G401.6 (cell line): ENCODE data around the gene C1QTNF5.
"Not testable (repeated sequence)": the region's sequence is repeated elsewhere in the genome, so short reads cannot be mapped to it uniquely, and the experiment has no call there.

Source experiments
- FAIRE-seq: peaks from 2 replicates; lab custom pipeline; 2012; peaks lifted over from hg19 to GRCh38; lab: Jason Lieb, UNC

C1QTNF5 gene, protein sequence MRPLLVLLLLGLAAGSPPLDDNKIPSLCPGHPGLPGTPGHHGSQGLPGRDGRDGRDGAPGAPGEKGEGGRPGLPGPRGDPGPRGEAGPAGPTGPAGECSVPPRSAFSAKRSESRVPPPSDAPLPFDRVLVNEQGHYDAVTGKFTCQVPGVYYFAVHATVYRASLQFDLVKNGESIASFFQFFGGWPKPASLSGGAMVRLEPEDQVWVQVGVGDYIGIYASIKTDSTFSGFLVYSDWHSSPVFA

DNA sequence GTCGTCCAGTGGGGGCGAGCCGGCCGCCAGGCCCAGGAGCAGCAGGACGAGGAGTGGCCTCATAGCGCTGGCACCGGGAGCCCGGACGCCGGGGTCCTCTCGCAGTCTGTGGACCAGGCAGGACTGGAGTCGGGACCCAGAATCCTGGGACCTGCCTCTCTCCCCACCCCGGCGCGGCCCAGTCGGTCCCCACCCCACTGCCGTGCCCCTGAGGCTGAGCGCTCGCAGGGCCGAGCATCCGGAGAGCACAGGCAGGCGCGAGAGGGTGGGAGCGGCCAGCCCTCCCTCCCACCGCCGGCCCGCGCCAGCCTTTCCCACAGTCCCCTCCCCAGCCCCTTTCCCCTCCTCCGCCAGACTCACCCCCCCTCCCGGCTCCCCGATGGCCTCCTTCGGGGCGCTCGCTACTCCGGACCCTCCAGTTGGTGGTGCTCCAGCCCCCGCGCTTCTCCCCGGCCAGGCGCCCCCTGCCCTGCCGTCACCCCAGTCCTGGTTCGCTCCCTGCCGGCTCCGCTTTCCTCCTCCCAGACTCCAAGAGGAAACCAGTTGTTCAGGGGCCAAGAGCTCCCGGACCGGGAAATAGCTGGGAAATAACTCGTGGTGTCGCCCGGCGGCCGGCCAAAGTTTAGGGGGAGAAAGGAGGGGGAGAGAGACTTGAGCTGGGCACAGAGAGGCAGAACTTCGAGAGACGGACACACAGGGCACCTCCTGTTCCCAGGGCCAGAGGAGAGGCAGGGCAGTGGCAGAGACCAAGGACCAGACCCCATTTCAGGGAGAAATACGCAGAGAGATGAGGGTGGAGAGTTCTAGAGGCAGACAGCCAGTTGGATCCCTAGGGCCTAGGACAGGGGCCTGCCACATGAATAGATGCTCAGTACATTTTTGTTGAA, at the start of gene C1QTNF5:
Gene C1QTNF5, minus strand, starts transcription at position 549 of the 887 bp plus-strand sequence. Its CDS starts 486 bp downstream, at position 63.
- FAIRE-seq: no peak

DNA sequence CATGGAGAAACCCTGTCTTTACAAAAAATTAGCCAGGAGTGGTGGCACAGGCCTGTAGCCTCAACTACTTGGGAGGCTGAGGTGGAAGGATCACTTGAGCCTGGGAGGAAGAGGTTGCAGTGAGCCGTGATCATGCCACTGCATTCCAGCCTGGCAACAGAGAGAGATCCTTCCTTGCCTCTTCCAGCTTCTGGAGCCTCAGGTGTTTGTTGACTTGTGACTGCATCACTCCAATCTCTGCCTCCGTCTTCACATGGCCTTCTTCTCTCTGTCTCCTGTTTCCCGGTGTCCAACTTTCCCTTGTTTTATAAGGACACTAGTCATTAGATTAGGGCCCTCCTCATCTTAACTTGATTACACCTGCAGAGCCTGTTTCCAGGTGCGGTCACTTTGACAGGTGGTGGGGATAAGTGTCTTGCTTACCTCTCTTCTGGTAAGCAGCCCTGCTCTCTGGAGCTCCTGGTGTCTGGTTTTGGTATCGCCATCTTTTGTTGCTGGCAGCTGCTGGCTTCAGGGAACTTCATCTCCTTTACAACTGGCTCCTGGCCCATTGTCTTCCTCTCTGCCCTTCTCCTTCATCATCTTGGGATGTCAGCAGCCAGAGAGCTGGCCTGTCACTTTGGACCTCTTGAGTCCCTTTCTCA, 49.0 kb upstream of the C1QTNF5 start:
- FAIRE-seq: no peak

DNA sequence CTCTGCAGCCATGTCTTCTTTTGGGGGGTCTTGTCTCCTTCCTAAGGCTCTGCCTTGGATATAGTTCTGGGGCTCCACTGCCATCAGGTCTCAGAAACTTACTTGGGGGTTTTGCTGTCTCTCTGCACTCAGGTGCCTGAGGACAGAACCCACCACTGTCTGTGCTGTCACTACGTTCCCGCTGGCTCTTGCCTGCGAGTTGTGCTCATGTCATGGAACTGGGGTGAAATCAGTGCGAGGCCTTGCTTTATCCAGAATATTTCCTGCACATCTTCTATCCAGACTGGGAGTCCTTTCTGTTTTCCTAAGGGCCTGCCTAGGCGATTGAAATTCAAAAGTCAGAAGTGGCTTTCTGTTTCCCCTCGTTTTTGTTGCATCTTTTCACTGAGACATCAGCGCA, 47.4 kb upstream of the C1QTNF5 start:
- no peak for FAIRE-seq

DNA sequence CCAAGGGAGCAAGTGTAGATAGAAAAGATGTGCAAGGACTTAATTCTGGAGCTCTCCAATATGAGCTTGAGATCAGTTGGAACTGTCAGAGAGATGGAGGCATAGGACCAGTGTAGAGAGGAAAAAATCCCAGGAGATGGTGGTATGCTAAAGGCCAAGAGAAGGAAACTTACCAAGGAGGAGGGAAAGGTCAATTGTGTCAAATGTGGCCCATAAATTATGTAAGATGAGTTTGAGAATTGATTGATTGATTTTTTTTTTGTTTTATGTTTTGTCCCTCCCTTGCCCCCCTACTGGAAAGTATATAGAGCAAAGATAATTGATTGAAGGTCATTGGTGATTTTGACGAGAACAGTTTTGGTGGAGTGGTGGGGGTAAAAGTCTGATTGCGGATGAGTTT, 43.6 kb upstream of the C1QTNF5 start:
- no peak for FAIRE-seq

DNA sequence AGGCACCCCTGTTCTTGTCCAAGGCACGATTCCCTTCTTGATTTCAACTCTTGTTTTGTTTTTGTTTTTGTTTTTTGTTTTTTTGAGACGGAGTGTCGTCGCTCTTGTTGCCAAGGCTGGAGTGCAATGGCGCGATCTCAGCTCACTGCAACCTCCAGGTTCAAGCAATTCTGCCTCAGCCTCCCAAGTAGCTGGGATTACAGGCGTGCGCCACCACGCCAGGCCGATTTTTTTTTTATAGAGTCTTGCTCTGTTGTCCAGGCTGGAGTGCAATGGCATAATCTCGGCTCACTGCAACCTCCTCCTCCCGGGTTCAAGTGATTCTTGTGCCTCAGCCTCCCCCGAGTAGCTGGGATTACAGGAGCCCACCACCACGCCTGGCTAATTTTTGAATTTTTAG, 41.8 kb upstream of the C1QTNF5 start:
- not testable (repeated sequence) for FAIRE-seq

DNA sequence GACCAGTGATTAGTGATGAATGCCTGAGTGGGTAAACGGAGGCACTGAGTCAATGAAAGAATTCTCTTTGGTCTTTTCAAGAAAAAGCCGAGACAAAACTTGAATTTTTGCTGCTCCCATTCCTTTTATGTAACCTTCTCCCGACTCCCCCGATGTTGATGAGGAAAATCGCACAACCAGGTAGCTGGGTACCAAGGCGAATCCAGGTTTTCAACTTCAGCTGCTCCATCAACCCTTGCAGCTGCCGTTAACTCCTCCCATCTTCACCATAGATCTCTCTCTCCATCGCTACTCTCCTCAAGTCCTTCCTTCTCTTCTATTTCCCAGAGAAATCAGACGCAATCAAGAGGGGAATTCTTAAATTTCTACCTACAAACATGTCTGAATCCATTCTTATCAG, 41.4 kb upstream of the C1QTNF5 start:
- no peak for FAIRE-seq

DNA sequence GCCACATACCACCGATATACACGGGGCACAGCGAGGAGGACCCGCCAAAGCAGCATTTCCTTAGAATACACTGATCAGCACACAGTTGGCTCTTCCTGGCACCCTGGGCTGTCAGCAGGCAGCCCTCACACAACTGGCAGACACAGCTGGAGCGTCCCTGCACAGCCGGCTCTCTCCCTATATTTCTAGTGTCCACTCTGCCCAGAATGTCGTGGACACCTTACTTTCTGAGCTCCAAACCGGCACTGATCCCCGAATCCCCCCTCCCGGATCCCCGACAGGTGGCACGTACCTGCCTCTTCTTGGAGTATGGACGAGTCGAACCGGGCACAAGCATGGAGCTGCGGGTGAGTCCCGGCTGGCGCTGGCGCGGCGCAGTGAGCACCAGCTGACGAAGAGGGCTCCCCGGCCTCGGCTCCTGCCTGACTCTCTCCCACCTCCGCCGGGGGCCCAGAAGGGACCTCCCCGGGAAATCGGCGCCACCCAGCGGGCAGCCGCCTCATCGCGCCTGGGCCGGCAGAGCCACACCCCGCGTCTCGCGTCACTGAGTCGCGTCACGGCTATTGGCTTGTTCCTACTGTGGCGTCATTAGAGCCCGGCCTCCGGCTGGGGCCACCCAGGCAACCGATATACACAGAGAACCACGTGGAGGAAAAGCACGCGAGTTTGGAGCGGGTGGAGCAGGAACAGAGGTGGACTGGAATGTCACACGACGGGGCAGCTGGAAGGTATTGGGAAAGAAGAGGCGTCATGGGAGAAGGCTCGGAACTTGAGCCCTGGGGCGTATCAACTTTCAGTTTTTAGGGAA, 40.7 kb upstream of the C1QTNF5 start, which contains the start of gene USP2:
Gene USP2, minus strand, starts transcription at position 510 of the 808 bp plus-strand sequence. CDS start 8,210 bp downstream, outside the sequence.
- peak; percentile 95 for FAIRE-seq

DNA sequence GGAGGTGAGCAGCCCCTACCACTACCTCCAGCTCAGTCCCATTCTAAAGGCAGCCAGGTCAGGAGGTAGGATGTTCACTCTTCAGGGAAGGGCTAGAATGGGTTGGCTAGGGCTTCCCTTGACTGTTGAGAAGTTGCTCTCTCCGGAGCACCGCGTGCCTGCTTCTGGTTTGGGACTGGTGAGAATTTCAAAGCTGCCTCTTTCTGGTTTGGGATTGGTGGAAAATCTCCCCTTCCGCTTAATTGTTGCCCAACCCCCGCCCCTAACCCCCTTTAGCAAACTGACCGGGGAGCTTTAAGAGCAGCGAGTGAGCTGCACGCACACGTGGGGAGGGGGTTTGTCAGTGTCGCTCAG, 40.1 kb upstream of the C1QTNF5 start:
- peak; percentile 77 for FAIRE-seq

DNA sequence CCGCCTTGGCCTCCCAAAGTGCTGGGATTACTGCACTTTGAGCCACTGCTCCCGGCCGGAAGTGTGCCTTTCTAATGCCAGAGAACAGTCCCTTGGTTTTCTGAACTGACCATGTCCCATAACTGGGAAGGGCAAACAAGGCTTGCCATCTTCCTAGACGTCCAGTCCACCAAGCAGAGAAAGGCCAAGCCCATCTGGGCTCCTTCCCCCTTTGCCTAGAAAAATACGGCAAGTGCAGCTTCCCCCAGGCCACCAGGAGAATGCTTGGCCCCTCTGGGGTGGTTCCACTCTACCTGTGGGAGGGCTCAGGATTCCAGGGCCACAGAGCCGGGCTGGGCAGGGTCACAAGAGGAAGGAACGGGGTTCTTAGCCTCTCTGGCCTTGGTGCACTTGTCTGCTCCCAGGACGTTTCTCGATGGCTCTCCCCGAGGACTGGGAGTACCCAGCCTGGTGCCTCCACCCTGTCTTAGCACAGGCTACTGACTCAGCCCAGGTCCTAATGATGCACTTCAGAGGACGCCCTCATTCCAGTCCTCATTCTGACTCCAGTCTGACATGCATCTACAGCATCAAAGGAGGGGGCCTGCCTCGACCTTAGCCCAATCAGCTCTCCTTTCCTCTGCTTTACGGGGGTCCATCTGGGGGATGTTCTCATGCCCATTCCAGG, 39.6 kb upstream of the C1QTNF5 start:
- FAIRE-seq: no peak

DNA sequence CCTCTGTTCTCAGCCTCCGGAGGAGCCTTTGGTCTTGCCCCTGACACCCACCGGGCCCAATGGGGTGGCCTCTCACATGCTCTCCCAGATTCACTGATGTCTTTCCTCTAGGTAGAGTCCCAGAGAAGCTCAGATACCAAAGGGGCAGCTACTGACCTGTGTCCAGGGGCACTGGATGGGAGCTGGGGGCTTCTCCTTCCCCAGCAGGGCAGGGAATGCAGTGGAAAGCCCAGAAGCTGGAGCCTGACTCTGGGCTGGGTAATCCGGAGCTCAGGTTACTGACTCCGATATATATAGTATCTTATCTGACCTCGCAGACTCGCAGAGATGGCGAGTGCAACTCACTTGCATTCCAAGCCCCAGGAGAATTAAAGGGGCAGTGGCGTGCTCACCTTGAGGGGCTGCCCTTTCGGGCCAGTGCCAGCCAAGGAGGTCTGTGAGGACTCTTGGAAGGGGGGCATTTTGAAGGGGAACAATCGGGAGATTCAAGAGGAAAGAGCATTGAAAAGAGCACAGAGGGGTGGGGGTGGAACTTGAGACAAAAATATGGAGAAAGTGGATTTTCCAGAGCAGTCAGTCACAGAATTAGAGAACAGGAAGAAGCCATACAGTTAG, 38.3 kb upstream of the C1QTNF5 start:
- no peak for FAIRE-seq

DNA sequence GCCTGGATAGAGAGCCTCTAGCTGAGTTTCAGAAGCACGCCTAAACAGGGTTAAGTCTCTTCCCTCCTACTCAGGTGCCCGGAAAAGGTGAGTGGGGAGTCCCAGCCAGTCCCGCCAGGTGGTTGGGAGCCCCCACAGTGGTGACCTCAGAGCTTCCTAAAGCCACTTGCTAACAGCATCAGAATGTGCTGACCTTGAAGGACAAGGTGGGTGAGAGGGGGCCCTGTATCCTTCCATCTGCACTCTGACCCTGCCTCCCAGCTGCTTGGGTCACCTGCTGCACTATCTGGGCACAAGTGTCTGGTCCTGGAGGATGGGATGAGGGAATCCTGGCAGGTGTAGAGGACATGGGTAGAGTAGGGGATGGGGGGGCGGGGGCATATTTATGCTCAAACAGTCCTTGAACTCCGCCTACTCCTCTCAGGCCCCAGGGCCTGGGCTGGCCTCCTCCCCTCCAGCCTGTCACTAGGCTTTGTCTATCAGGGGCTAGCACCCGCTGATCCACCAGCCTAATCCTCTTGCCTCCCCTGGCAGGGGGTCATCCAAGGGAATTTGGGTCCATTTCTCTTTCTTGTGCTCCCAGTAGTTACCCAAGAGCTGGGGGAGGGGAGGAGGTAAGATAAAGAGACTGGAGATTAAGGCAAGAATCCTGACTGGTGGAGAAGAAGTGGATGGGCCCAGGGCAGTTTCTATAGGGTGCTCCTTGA, 37.4 kb upstream of the C1QTNF5 start:
- no peak for FAIRE-seq

DNA sequence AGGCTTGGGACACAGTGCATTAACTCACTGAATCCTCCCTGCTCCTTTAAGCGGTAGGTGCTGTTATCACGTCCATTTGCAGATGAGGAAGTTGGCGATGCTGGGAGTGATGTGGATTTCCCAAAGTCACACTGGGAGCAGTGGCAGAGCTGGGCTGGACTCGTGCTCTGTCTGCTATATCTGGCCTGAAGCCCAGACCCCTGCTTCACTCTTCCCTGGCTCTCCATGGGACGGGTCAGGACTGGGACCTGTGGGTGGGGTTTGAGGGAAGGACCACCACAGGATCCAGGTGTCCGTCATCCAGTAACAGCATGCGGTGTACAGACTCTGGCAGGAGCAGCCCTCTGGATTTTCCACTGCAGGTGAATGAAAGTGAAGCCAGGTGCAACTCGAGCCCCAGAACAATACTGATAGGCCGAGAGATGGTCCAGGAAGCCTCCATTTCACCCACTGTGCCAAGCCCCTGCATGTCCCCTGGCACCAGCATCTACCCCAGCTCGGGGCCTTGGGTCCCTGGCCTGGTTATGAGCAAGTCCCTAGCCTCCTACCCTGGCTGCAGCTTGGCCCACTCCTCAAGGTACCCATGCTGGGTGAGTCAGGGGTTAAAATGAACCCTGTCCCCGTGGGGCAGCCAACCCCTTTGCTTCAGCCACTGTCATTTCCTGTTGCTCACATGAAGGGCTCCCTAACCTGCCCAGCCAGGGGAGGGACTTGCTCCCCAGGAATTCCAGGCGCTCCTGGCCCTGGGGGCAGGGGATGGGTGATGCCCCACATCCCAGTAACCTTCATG, 36.6 kb upstream of the C1QTNF5 start:
- no peak for FAIRE-seq

DNA sequence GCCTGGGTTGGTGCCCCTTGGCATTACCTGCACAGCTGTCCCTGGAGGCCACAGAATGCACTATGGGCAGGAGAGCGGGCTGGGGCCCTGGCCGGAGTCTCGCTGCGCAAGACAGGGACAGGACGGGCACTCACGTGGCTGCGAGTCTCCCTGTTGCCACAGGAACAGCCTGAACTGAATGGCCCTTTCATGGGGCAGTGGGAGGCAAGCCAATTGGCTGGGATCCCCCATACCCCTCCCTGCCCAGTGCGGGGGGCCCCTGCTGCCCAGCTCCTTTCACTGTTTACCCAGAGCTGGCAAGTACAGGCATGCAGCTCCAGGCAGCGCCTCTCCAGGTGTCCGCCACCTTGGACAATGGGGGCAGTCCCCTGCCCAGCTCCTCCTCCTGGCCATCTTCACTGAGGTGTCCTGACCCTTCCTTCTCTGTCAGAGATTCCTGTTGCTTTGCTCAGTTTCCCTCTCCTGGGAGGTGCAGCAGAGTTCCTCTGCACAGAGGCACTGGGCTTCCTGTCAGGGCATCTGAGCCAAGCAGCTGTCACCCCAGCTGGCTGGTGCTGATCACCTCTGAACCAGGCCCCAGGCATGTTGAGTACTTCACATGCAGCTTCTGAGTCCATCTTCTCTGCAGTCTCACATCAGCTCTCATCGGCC, 35.6 kb upstream of the C1QTNF5 start:
- no peak for FAIRE-seq

DNA sequence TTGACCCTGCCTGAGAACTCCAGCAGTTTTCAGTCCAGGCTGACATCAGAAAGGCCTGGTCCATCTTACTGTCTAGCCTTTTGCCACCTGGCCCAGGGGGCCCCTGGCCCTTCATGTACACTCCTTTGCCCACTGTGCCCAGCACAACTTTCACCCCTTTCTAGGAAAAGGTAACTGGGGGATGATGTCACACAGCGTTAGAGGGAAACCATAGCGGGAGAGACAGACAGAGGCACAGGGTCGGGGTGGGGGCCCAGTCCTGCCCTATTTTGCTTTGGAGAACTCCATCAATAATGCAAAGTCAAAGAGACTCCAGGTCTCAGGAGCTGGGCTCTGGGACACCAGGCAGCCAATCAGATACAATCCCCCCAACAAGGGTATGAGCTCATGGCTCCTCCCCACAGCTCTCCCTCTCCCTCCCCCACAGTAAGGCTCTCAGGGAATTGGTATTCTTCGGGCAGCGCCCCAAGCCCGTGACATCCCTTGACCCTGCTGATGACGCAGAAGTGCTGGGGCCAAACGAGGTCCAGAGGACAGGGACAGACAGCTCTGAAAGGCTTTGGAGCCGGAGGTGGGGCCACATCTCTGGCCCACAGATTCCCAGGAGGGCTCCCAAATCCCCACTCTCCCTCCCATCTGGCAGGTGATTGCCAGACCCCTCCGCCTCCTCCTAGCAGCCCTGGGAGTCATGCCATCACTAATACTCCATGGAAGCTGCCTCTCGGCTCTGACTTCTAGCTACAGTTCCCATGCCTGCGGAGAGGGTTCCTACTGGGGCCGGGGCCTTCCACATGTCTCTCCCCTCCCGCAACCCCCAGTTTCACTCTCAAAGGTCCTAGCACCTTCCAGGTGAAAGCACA, 34.9 kb upstream of the C1QTNF5 start:
- FAIRE-seq: no peak

DNA sequence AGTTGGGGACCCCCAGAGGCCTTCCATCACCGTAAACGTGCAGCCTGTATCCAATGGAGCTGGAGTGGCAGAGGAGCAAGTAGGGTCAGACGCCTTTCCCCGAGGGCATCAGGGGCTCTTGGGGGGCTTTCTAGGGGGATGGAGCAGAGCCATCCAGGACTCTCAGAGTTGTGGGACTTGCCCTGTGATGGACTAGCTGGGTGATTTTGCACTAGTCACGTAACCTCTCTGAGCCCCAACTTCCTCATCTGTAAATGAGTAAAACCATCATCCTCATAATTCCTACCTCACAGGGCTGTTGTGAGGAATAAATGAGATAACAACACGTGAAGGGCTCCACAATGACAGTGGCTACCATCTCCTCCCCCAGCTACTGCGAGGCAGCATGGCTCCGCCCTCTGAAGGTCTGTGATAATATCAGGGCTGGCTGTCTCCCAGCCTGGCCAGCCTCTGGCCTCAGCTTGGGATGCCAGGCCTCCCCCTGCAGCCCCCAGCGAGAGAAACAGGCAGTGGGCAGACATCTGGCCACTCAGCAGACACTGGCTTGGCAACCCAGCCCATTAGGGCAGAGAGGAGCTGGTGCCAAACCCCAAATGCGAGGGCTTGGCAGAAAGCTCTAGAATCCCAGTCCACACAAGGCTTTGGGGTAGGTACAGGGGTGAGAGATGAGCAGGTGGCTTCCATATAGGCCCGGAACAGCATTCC, 34.1 kb upstream of the C1QTNF5 start:
- no peak for FAIRE-seq

DNA sequence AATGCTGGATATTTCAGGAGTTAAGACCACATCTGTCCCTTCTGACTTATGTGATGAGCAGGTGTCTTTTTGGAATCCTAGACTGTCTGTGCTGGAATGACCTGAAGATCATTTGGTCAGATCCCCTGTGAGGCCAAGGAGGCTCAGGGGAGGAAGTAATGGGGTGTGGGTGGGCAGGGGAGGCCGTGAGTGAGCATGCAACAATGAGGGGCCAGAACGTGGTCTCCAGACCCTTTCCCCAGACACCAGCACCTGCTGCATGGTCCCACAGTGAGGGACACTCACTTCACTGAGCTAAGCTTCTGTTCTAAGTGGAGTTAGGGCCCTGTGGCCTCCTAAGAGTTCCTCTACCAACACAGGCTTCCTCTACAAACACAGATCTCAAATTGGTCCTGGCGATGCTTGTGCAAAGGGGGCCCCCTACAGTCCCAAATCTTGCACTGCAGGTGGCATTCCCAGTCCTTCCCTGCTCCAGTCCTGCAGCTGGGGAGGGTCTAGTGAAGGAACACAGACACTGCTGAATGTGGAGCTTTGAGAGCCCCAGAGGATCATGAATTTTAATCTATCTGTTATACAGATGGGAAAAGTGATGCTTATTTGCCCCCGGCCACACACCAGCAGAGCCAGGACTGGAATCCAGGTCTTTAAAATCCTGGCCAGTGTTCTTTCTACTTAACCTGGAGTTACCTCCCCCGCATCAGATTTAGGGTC, 33.4 kb upstream of the C1QTNF5 start:
- peak; percentile 95 for FAIRE-seq
